Subcutaneous preadipocyte (primary cell): Measurements from ENCODE around the gene SCFD2. TPM values are rescaled to one million over a fixed set of nuclear protein-coding genes. Genes with fewer than 3 reads are reported as not detected.

Source experiments
- small RNA-seq: library from RNA; depleted of rRNA; stranded (forward); fragments of <200 nt; gene quantifications from one replicate; pipeline ENCODE3, GENCODE V24; 2012
- total RNA-seq: library from RNA; depleted of rRNA; stranded (reverse); fragments of >200 nt; gene quantifications from 2 replicates; pipeline ENCODE4 v1.2.3, GENCODE V29; 2012

The SCFD2 gene
- total RNA-seq: 71.3 and 98.7 TPM in 2 replicates

GRCh38 chr4:53365486-53366300 lies at the start of gene SCFD2:
Gene SCFD2 (minus strand): TSS chr4:53366061.

GRCh38 chr4:53377319-53378170 lies 11.7 kb upstream of the SCFD2 start, which contains the start of gene FIP1L1:
Gene FIP1L1 (plus strand): TSS chr4:53377641. CDS start chr4:53377839, 198 bp downstream.

DNA sequence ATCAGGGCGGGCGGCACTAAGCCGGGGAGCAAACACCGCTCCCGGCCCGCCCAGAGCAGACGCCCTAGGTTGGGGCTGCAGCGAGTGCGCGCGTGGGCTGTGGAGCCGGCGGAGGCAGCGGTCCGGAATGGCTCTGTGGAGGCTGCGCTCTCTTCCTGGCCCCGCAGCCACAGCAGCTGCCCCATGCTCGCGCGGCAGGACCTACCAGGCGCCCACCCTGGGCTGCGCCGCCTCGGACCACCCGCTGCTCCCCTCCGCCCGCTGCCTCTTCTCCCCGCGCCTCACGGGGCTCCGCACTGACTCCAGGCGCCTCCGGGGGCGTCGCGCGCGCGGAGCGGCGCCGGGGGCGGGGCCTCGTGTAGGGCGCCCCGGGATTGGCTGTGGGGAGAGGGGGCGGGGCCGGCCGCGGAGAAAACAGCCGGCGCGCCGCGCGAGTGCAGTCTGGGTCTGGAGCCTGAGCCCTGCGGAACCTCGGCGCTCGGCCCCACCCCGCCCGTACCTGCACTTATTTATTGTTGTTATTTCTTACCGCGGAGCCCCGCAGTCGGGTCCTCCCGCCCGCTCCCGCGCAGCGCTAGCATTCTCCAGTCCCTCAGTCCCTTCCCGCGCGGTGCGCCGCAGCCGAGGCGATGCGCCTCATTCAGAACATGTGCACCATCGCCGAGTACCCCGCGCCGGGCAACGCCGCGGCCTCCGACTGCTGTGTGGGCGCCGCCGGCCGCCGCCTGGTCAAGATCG lies 503.8 kb downstream of the SCFD2 start, which contains the start of gene RASL11B:
TSS of gene RASL11B (plus strand) at position 439 of the 738 bp plus-strand sequence. CDS start at position 630, 191 bp downstream.

Small RNA genes lying within 50 kb of the gene (small RNA-seq; reads per million reads assigned to genes)
- not detected for gene RNU6-310P

Other genes starting within 250 kb of the SCFD2 start
- gene FIP1L1, start 11.6 kb upstream of the SCFD2 start, total RNA-seq: 73.5 and 90.1 TPM in 2 replicates
- gene LNX1, start 225.4 kb upstream of the SCFD2 start, total RNA-seq: 0.78 and 6.2 TPM in 2 replicates